Uterus (tissue), 4 donors: ENCODE data around the gene SGK2. TPM values are rescaled to one million over a fixed set of nuclear protein-coding genes. Genes with fewer than 3 reads are reported as not detected.

Source experiments
- DNase-seq, 2 donors: peaks; one replicate each; pipeline ENCODE4 v3.0.0-alpha.2; 2019 to 2020
- H3K27ac ChIP-seq, 2 donors: fragments of 200-600 bp; sonication (generic); 1 replicate in 1 of 2; 2 replicates in 1 of 2; pipeline ENCODE4 v1.5.1; 2016 to 2018
- H3K27me3 ChIP-seq, 2 donors: fragments of 200-600 bp; sonication (generic); one replicate each; pipeline ENCODE4 v1.5.1; 2018 to 2019; ENCODE audit warnings: control low read depth in 1 of 2
- H3K36me3 ChIP-seq, 2 donors: fragments of 200-600 bp; sonication (generic); one replicate each; pipeline ENCODE4 v1.5.1; 2019; ENCODE audit warnings: control low read depth in 1 of 2
- H3K4me1 ChIP-seq, 2 donors: fragments of 200-600 bp; sonication (generic); one replicate each; pipeline ENCODE4 v1.5.1; 2018 to 2019; ENCODE audit warnings: control low read depth in 1 of 2
- H3K4me3 ChIP-seq, 2 donors: fragments of 200-600 bp; sonication (generic); 1 replicate in 1 of 2; 2 replicates in 1 of 2; pipeline ENCODE4 v1.5.1; 2018 to 2019; ENCODE audit warnings: mild to moderate bottlenecking in 1 of 2
- H3K9me3 ChIP-seq, 2 donors: fragments of 200-600 bp; sonication (generic); one replicate each; pipeline ENCODE4 v1.5.1; 2019; ENCODE audit warnings: control low read depth in 1 of 2
- CTCF ChIP-seq, 4 experiments: fragments of 200-600 bp in 2 of 4; fragments of 450-650 bp in 2 of 4; sonication (generic) in 2 of 4; IDR thresholded peaks; one replicate each; pipeline ENCODE4 v1.5.1; 2016 to 2019; ENCODE audit warnings: antibody characterized with exemption in 4 of 4, mild to moderate bottlenecking in 2 of 4, moderate library complexity in 1 of 4
- POLR2A ChIP-seq, 2 donors: fragments of 450-650 bp; IDR thresholded peaks; one replicate each; pipeline ENCODE4 v1.6.1; 2016; ENCODE audit warnings: antibody characterized with exemption in 2 of 2, mild to moderate bottlenecking in 1 of 2, moderate library complexity in 1 of 2
- intact Hi-C: fragments of 100-400 bp; cut with DNase I; formaldehyde crosslinking; loops from one replicate; pipeline ENCODE4 v1.15.1; 2023; ENCODE audit warnings: low total_unique reads
- total RNA-seq, 4 donors: library from RNA; depleted of rRNA in 3 of 4; stranded (reverse); fragments of >200 nt in 3 of 4; gene quantifications; one replicate each; pipeline versions ENCODE4 v1.1.0 to v1.2.4, GENCODE V29; 2014 to 2023
- donor health status: DM: yes; HTN: yes; CAD: no.

SGK2 gene
- total RNA-seq, 4 donors from 2014 or later = 0.77 to 5.9 (median 2.4) TPM; not detected in 1

- TF ChIP-seq CTCF (IDR thresholded peaks at IDR 0.05) = no peak
- TF ChIP-seq POLR2A (IDR thresholded peaks at IDR 0.05) = no peak
- no peaks in the 10 kb centered on the region for H3K27me3 ChIP-seq
- no peak for DNase-seq
- no peaks in the 10 kb centered on the region for H3K9me3 ChIP-seq
- no peaks in the 10 kb centered on the region for H3K4me1 ChIP-seq
- no peak overlapping the region for H3K4me3 ChIP-seq
- no peak overlapping the region for H3K27ac ChIP-seq
- intact Hi-C loops = no loop called here
- H3K36me3 ChIP-seq = no peaks in the 10 kb centered on the region
These were observed 43.2 kb upstream of the SGK2 start for GRCh38 chr20:43515628-43516027.

- Histone ChIP-seq H3K9me3 (no peaks in the 10 kb centered on the region), H3K4me3 (no peak overlapping the region), H3K4me1 (no peaks in the 10 kb centered on the region), H3K27me3 (no peaks in the 10 kb centered on the region), H3K36me3 (no peaks in the 10 kb centered on the region), H3K27ac (no peak overlapping the region)
- DNase-seq = no peak
- TF ChIP-seq CTCF (IDR thresholded peaks at IDR 0.05) (no peak), POLR2A (IDR thresholded peaks at IDR 0.05) (no peak)
- intact Hi-C loops = no loop called here
These were observed 42.5 kb upstream of the SGK2 start for GRCh38 chr20:43516251-43516824.

DNA sequence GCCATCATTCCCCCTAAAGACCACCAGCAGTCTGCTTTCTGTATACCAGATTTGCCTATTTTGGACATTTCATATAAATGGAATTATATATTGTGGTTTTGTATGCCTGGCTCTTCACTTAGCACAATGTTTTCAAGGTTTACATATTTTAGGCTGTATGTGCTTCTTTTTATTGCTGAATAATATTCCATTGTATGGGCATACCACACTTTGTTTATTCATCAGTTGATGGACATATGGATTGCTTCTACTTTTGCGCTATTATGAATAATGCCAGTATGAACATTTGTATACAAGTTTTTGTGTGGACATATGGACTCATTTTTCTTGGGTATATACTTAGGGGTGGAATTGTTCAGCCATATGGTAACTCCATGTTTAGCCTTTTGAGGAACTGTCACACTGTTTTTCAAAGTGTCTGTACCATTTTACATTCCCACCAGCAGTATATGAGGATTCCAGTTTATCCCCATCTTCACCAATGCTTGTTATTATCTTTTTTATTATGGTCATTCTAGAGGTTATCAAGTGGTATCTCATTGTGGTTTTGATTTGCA, 38.7 kb upstream of the SGK2 start:
- Histone ChIP-seq H3K27ac (no peak overlapping the region), H3K4me1 (no peaks in the 10 kb centered on the region), H3K9me3 (no peaks in the 10 kb centered on the region), H3K27me3 (no peaks in the 10 kb centered on the region), H3K4me3 (no peak overlapping the region), H3K36me3 (no peaks in the 10 kb centered on the region)
- intact Hi-C loops = no loop called here
- TF ChIP-seq POLR2A (IDR thresholded peaks at IDR 0.05) (no peak), CTCF (IDR thresholded peaks at IDR 0.05) (no peak)
- no peak for DNase-seq

GRCh38 chr20:43525021-43525420, 33.8 kb upstream of the SGK2 start:
- no peaks in the 10 kb centered on the region for H3K9me3 ChIP-seq
- H3K27ac ChIP-seq = no peak overlapping the region
- DNase-seq = no peak
- no peaks in the 10 kb centered on the region for H3K36me3 ChIP-seq
- intact Hi-C loops = no loop called here
- TF ChIP-seq POLR2A (IDR thresholded peaks at IDR 0.05) (no peak), CTCF (IDR thresholded peaks at IDR 0.05) (no peak)
- no peaks in the 10 kb centered on the region for H3K27me3 ChIP-seq
- no peaks in the 10 kb centered on the region for H3K4me1 ChIP-seq
- no peak overlapping the region for H3K4me3 ChIP-seq

DNA sequence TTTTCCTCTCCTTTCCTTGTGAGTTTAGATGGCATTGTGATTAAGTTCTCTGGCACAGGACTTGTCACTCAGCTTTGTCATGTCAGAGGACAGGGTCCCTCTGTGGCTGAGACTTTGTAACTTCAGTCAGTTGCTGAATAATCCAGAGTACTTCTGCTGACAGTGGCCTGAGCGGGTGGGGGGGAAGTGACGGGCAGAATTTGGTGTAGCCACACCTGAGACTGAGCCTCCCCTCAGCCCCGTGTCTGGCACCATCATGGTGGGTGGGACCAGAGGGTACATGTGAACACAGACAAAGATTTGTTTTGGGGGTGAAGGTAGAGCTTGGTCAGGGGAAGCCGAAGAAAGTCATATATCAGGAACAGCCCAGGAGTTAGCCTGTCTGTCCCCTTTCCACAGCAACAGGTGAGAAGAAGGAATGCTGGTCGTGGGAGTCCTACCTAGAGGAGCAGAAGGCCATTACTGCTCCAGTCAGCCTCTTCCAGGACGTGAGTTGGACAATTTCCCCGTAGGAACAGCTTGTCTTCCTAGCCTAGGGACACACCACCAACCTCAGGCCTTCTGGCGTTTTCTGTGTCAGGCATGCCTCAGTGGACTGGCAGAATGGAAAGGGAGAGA, 30.5 kb upstream of the SGK2 start:
- H3K4me1 ChIP-seq = no peaks in the 10 kb centered on the region
- intact Hi-C loops = no loop called here
- no peaks in the 10 kb centered on the region for H3K27me3 ChIP-seq
- TF ChIP-seq CTCF (IDR thresholded peaks at IDR 0.05) (no peak), POLR2A (IDR thresholded peaks at IDR 0.05) (no peak)
- H3K27ac ChIP-seq = no peak overlapping the region
- no peak for DNase-seq
- H3K36me3 ChIP-seq = no peaks in the 10 kb centered on the region
- H3K4me3 ChIP-seq = no peak overlapping the region
- H3K9me3 ChIP-seq = no peaks in the 10 kb centered on the region
